ENCODE results near the gene KLF15. TPM values are rescaled to one million over a fixed set of nuclear protein-coding genes. Genes with fewer than 3 reads are reported as not detected.

KLF15 gene
- polyA plus RNA-seq, 1 donor (not counting 4 experiments of a cell fraction or from before 2014, with no cell fraction given) = 0.03 TPM

DNA sequence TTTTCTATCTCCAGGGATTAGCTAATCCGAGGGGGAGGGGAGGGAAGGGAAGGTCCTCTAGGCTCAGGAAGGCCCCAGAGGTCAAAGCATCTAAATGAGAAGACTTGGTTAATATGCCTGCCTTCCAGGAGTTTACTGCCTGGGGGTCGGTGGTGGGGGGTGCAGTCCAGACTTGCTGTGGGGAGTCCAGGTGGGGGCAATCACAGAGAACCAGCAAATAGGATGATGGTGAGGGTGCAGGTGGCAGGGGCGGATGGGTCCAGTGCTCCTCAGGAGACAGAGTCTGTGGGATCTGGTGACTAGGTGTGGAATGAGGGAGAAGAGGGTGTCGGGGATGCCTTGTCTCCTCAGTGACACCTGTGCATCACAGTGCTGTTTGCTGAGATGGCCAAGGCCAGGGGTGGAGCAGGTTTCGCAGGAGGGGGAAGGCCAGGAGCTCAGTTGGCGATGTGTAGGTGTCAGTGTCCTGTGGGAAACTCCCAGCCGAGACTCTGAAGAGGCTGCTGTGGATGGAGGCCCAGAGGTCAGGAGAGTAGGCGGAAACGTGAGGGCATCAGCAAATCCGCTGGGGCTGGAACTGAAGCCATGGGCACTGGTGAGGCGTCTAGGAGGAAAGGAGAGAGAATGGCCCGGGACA is 45.6 kb upstream of the KLF15 start:
- no peaks in the 10 kb centered on the region for H3K9me1 ChIP-seq (ENCODE audit: control insufficient read depth, extremely low read depth, insufficient read depth, low read length)
- H3K9me3 ChIP-seq (ENCODE audit: control insufficient read depth, low read depth, low read length) = no peaks in the 10 kb centered on the region
- DNase-seq (ENCODE audit: low read depth, low spot score) (no peak), FAIRE-seq (no peak)
- no peak overlapping the region for H3K27ac ChIP-seq (ENCODE audit: control insufficient read depth, insufficient read depth, low read length)
- dilution Hi-C loops (cut with MboI; ENCODE audit: extremely low pct_ligation_motif_present, low sequenced_read_pairs) = no loop called here
- no peak overlapping the region for H3K9ac ChIP-seq (ENCODE audit: control insufficient read depth, extremely low read depth, insufficient read depth, low read length)
- TF ChIP-seq, protein P1, sequence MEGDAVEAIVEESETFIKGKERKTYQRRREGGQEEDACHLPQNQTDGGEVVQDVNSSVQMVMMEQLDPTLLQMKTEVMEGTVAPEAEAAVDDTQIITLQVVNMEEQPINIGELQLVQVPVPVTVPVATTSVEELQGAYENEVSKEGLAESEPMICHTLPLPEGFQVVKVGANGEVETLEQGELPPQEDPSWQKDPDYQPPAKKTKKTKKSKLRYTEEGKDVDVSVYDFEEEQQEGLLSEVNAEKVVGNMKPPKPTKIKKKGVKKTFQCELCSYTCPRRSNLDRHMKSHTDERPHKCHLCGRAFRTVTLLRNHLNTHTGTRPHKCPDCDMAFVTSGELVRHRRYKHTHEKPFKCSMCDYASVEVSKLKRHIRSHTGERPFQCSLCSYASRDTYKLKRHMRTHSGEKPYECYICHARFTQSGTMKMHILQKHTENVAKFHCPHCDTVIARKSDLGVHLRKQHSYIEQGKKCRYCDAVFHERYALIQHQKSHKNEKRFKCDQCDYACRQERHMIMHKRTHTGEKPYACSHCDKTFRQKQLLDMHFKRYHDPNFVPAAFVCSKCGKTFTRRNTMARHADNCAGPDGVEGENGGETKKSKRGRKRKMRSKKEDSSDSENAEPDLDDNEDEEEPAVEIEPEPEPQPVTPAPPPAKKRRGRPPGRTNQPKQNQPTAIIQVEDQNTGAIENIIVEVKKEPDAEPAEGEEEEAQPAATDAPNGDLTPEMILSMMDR (optimal IDR thresholded peaks at IDR 0.05 in 1 of 3, IDR thresholded peaks at IDR 0.05 in 1 of 3, conservative IDR thresholded peaks at IDR 0.05 in 1 of 3; ENCODE audit: extremely low read depth in 1 of 3, insufficient read depth in 2 of 3, low read length in 3 of 3) = no peak
- no peak for TF ChIP-seq EZH2 (IDR thresholded peaks at IDR 0.05; ENCODE audit: low read length)
- no peak overlapping the region for H2AFZ ChIP-seq (ENCODE audit: control insufficient read depth, low read length)
- no peak overlapping the region for H3K4me3 ChIP-seq (ENCODE audit: control insufficient read depth in 2 of 3, extremely low read depth in 1 of 3, insufficient read depth in 2 of 3, low read depth in 1 of 3, low read length in 3 of 3)
- peaks cover 8% of the 10 kb centered on the region for H3K27me3 ChIP-seq (ENCODE audit: control insufficient read depth, extremely low read depth, insufficient read depth, low read length)
- H3K36me3 ChIP-seq (ENCODE audit: control insufficient read depth in 2 of 2, extremely low read depth in 1 of 2, insufficient read depth in 2 of 2, low read length in 2 of 2) = no peaks in the 10 kb centered on the region
- H4K20me1 ChIP-seq (ENCODE audit: control insufficient read depth, extremely low read depth, insufficient read depth, low read length) = no peaks in the 10 kb centered on the region
- no peaks in the 10 kb centered on the region for H3K4me1 ChIP-seq (ENCODE audit: control insufficient read depth, extremely low read depth, insufficient read depth, low read length)
- H3K79me2 ChIP-seq (ENCODE audit: control insufficient read depth, insufficient read depth, low read length) = no peaks in the 10 kb centered on the region
- H3K4me2 ChIP-seq (ENCODE audit: control insufficient read depth, extremely low read depth, insufficient read depth, low read depth, low read length) = no peak overlapping the region

DNA sequence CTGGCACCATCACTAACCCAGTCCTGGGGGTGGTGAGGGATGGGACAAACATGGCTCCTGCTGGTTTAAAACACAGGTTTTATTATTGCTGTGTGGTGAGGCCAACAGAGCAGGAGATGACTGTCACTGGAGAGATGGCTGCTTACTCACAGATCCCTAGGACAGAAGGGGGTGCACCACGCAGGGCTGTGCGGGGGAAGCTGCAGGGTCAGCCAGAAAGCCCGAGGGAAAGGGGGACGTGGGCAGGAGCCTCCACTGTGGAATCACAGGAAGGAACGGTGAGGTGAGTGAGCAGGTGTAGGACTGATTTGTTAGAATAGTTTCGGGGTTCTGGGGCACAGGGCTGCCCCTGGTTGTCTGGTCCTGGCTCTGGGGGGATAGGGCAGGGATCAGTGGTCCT is 45.0 kb upstream of the KLF15 start:
- peaks cover 8% of the 10 kb centered on the region for H3K27me3 ChIP-seq (ENCODE audit: control insufficient read depth, extremely low read depth, insufficient read depth, low read length)
- no peak for TF ChIP-seq EZH2 (IDR thresholded peaks at IDR 0.05; ENCODE audit: low read length)
- H3K79me2 ChIP-seq (ENCODE audit: control insufficient read depth, insufficient read depth, low read length) = no peaks in the 10 kb centered on the region
- dilution Hi-C loops (cut with MboI; ENCODE audit: extremely low pct_ligation_motif_present, low sequenced_read_pairs) = no loop called here
- H3K36me3 ChIP-seq (ENCODE audit: control insufficient read depth in 2 of 2, extremely low read depth in 1 of 2, insufficient read depth in 2 of 2, low read length in 2 of 2) = no peaks in the 10 kb centered on the region
- H3K9me3 ChIP-seq (ENCODE audit: control insufficient read depth, low read depth, low read length) = no peaks in the 10 kb centered on the region
- H3K9me1 ChIP-seq (ENCODE audit: control insufficient read depth, extremely low read depth, insufficient read depth, low read length) = no peaks in the 10 kb centered on the region
- H3K27ac ChIP-seq (ENCODE audit: control insufficient read depth, insufficient read depth, low read length) = no peak overlapping the region
- no peak overlapping the region for H2AFZ ChIP-seq (ENCODE audit: control insufficient read depth, low read length)
- H3K9ac ChIP-seq (ENCODE audit: control insufficient read depth, extremely low read depth, insufficient read depth, low read length) = no peak overlapping the region
- no peak overlapping the region for H3K4me2 ChIP-seq (ENCODE audit: control insufficient read depth, extremely low read depth, insufficient read depth, low read depth, low read length)
- FAIRE-seq = no peak
- no peaks in the 10 kb centered on the region for H3K4me1 ChIP-seq (ENCODE audit: control insufficient read depth, extremely low read depth, insufficient read depth, low read length)
- DNase-seq (ENCODE audit: low read depth, low spot score) = no peak
- H3K4me3 ChIP-seq (ENCODE audit: control insufficient read depth in 2 of 3, extremely low read depth in 1 of 3, insufficient read depth in 2 of 3, low read depth in 1 of 3, low read length in 3 of 3) = no peak overlapping the region
- H4K20me1 ChIP-seq (ENCODE audit: control insufficient read depth, extremely low read depth, insufficient read depth, low read length) = no peaks in the 10 kb centered on the region
